Measurements from ENCODE around the gene PRKCH.

GRCh38 chr14:61429316-61429715 is 107.9 kb downstream of the PRKCH start:
- TF ChIP-seq POLR2AphosphoS5 (IDR thresholded peaks at IDR 0.05) (no peak), EP300 (IDR thresholded peaks at IDR 0.05) (no peak), POLR2A (IDR thresholded peaks at IDR 0.05) (no peak)
- TF ChIP-seq, protein P1, sequence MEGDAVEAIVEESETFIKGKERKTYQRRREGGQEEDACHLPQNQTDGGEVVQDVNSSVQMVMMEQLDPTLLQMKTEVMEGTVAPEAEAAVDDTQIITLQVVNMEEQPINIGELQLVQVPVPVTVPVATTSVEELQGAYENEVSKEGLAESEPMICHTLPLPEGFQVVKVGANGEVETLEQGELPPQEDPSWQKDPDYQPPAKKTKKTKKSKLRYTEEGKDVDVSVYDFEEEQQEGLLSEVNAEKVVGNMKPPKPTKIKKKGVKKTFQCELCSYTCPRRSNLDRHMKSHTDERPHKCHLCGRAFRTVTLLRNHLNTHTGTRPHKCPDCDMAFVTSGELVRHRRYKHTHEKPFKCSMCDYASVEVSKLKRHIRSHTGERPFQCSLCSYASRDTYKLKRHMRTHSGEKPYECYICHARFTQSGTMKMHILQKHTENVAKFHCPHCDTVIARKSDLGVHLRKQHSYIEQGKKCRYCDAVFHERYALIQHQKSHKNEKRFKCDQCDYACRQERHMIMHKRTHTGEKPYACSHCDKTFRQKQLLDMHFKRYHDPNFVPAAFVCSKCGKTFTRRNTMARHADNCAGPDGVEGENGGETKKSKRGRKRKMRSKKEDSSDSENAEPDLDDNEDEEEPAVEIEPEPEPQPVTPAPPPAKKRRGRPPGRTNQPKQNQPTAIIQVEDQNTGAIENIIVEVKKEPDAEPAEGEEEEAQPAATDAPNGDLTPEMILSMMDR (IDR thresholded peaks at IDR 0.05) = no peak
